Fibroblast of skin of right biceps (primary cell): Measurements from ENCODE around the gene CTNS.

ENCODE experiments used
- DNase-seq: peaks from one replicate; pipeline ENCODE4 v3.0.0-alpha.2; 2013

The CTNS gene

GRCh38 chr17:3626831-3627768 lies 9.5 kb upstream of the CTNS start:
- no peak for DNase-seq

GRCh38 chr17:3627769-3628167 lies 8.8 kb upstream of the CTNS start:
- DNase-seq: no peak

GRCh38 chr17:3630781-3631180 lies 5.8 kb upstream of the CTNS start:
- no peak for DNase-seq

- no peak for DNase-seq
Measured at GRCh38 chr17:3632287-3632686, 4.3 kb upstream of the CTNS start.

GRCh38 chr17:3635474-3636153 lies 946 bp upstream of the CTNS start:
- DNase-seq: no peak

GRCh38 chr17:3636908-3637373 lies 381 bp downstream of the CTNS start:
- DNase-seq: no peak

- peak; percentile 43 for DNase-seq
Measured at GRCh38 chr17:3639981-3640596, 3.5 kb downstream of the CTNS start.

- no peak for DNase-seq
Measured at GRCh38 chr17:3641014-3641413, 4.5 kb downstream of the CTNS start.

- no peak for DNase-seq
Measured at GRCh38 chr17:3641717-3642486, 5.3 kb downstream of the CTNS start.

- no peak for DNase-seq
Measured at GRCh38 chr17:3643889-3644349, 7.4 kb downstream of the CTNS start.

GRCh38 chr17:3645310-3645709 lies 8.8 kb downstream of the CTNS start:
- no peak for DNase-seq

- no peak for DNase-seq
Measured at GRCh38 chr17:3647251-3647650, 10.7 kb downstream of the CTNS start.

GRCh38 chr17:3647769-3648555 lies 11.4 kb downstream of the CTNS start:
- DNase-seq: peak; percentile 63

GRCh38 chr17:3655766-3656165 lies 19.2 kb downstream of the CTNS start:
- no peak for DNase-seq

- DNase-seq: no peak
Measured at GRCh38 chr17:3656353-3656752, 19.8 kb downstream of the CTNS start.

GRCh38 chr17:3656755-3657587 lies 20.4 kb downstream of the CTNS start:
- no peak for DNase-seq

- DNase-seq: no peak
Measured at GRCh38 chr17:3657588-3657869, 21.0 kb downstream of the CTNS start.

GRCh38 chr17:3657874-3658783 lies 21.6 kb downstream of the CTNS start:
- DNase-seq: no peak

- DNase-seq: no peak
Measured at GRCh38 chr17:3658784-3659449, 22.4 kb downstream of the CTNS start.
